Tibial nerve (tissue), 4 donors: ENCODE measurements around the gene CLDN19. TPM values are rescaled to one million over a fixed set of nuclear protein-coding genes. Genes with fewer than 3 reads are reported as not detected.

Experiments used
- DNase-seq, 2 donors: peaks; one replicate each; pipeline ENCODE4 v3.0.0-alpha.2; 2019; ENCODE audit warnings: low spot score in 2 of 2
- H3K27ac ChIP-seq, 4 donors: fragments of 200-600 bp; sonication (generic) in 3 of 4; one replicate each; pipeline ENCODE4 v1.5.1; 2017 to 2019; ENCODE audit warnings: mild to moderate bottlenecking in 1 of 4
- H3K27me3 ChIP-seq, 2 donors: fragments of 200-600 bp; sonication (generic) in 1 of 2; one replicate each; pipeline versions ENCODE4 v1.5.1 to v1.6.0; 2017 to 2019
- H3K36me3 ChIP-seq, 3 donors: fragments of 200-600 bp; sonication (generic); one replicate each; pipeline ENCODE4 v1.5.1; 2018 to 2019
- H3K4me1 ChIP-seq, 4 donors: fragments of 200-600 bp; sonication (generic) in 3 of 4; one replicate each; pipeline ENCODE4 v1.5.1; 2017 to 2019
- H3K4me3 ChIP-seq, 4 donors: fragments of 200-600 bp; sonication (generic) in 3 of 4; one replicate each; pipeline ENCODE4 v1.5.1; 2017 to 2019; ENCODE audit warnings: mild to moderate bottlenecking in 1 of 4, moderate library complexity in 1 of 4
- H3K9me3 ChIP-seq, 4 donors: fragments of 200-600 bp; sonication (generic) in 3 of 4; one replicate each; pipeline ENCODE4 v1.5.1; 2017 to 2019
- CTCF ChIP-seq, 5 experiments: fragments of 200-600 bp in 3 of 5; fragments of 450-650 bp in 2 of 5; sonication (generic) in 3 of 5; IDR thresholded peaks; one replicate each; pipeline ENCODE4 v1.5.1; 2016 to 2019; ENCODE audit warnings: antibody characterized with exemption in 5 of 5, mild to moderate bottlenecking in 3 of 5, moderate library complexity in 2 of 5
- EP300 ChIP-seq, 2 donors: sonication (generic); formaldehyde crosslinking; IDR thresholded peaks; one replicate each; pipeline ENCODE4 v1.6.1; 2017; ENCODE audit warnings: antibody characterized with exemption in 2 of 2, mild to moderate bottlenecking in 1 of 2
- POLR2A ChIP-seq, 2 donors: fragments of 450-650 bp; IDR thresholded peaks; one replicate each; pipeline ENCODE4 v1.6.1; 2017; ENCODE audit warnings: antibody characterized with exemption in 2 of 2, mild to moderate bottlenecking in 2 of 2, moderate library complexity in 2 of 2
- WGBS, 2 donors: methylation state at CpG; one replicate each; pipeline ENCODE4 v1.1.5; 2018; 5-methylcytosine and 5-hydroxymethylcytosine counted together
- total RNA-seq, 4 donors: library from RNA; depleted of rRNA; stranded (reverse); fragments of >200 nt; gene quantifications; one replicate each; pipeline ENCODE4 v1.1.0, GENCODE V29; 2016

The CLDN19 gene
- total RNA-seq, 4 donors from 2014 or later = 136 to 259 (median 218) TPM

- WGBS, 2 donors = 86% methylated on average over 9 of the region's 9 CpGs
- DNase-seq = no peak
Measured at GRCh38 chr1:42744148-42744413, 4.0 kb upstream of the CLDN19 start.

DNA sequence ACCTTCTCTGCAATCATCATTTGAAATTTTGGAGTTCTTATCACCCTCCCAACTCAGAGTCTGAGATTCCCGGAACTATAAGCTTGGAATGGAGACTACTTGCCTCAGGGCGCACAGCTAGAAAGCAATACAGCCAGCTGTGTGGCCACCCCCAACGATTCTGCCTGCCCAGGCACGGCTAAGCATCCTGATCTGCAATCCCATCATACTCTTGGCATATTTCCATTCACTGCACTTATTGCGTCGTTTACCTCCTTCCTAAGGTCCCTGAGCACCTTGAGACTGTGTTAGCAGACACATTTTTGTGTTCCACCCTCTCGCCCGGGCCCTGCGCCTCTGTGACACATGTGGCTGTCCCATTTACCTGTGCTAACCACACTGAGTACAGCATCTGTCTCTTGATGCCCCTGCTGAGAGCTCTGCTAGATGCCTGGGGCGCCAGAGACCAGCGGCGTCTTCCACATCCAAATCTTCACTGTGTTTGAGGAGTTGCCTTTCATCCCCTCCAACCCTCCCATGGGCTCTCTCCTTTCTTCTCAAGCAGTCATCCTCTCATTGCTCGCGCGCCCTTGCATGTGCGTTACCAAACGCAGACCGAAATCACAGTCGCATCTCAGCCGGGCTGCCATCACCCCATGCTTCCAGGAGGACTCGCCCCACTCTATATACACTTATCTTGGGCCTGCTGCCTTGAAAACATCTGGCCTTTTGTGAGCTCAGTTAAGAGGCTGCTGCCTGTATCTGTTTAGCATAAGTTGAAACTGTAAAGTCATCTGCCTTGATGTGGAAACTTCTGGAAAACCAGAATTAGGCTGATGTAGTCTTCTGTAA is 3.5 kb upstream of the CLDN19 start:
- H3K36me3 ChIP-seq = peaks cover 0 to 31% (median 2%) of the 10 kb centered on the region in 3 donors
- WGBS, 2 donors = 68 to 79% methylated on average over 21 of the region's 21 CpGs
- no peak overlapping the region for H3K4me3 ChIP-seq
- H3K27ac ChIP-seq = peak overlapping the region in 2 of 4 donors; percentile 83 to 85
- TF ChIP-seq CTCF (IDR thresholded peaks at IDR 0.05) (no peak), POLR2A (IDR thresholded peaks at IDR 0.05) (no peak), EP300 (IDR thresholded peaks at IDR 0.05) (no peak)
- no peaks in the 10 kb centered on the region for H3K27me3 ChIP-seq
- H3K4me1 ChIP-seq = peaks cover 0 to 46% (median 8%) of the 10 kb centered on the region in 4 donors
- no peaks in the 10 kb centered on the region for H3K9me3 ChIP-seq
- DNase-seq = no peak

More at GRCh38 chr1:42744148-42744413, 4.0 kb upstream of the CLDN19 start:
- no peak for TF ChIP-seq CTCF (IDR thresholded peaks at IDR 0.05)
- H3K27me3 ChIP-seq = no peaks in the 10 kb centered on the region
- peaks cover 0 to 52% (median 8%) of the 10 kb centered on the region in 4 donors for H3K4me1 ChIP-seq
- H3K36me3 ChIP-seq = peaks cover 0 to 37% (median 2%) of the 10 kb centered on the region in 3 donors
- H3K9me3 ChIP-seq = no peaks in the 10 kb centered on the region
- peak overlapping the region in 2 of 4 donors; percentile 83 to 85 for H3K27ac ChIP-seq
- H3K4me3 ChIP-seq = no peak overlapping the region

DNA sequence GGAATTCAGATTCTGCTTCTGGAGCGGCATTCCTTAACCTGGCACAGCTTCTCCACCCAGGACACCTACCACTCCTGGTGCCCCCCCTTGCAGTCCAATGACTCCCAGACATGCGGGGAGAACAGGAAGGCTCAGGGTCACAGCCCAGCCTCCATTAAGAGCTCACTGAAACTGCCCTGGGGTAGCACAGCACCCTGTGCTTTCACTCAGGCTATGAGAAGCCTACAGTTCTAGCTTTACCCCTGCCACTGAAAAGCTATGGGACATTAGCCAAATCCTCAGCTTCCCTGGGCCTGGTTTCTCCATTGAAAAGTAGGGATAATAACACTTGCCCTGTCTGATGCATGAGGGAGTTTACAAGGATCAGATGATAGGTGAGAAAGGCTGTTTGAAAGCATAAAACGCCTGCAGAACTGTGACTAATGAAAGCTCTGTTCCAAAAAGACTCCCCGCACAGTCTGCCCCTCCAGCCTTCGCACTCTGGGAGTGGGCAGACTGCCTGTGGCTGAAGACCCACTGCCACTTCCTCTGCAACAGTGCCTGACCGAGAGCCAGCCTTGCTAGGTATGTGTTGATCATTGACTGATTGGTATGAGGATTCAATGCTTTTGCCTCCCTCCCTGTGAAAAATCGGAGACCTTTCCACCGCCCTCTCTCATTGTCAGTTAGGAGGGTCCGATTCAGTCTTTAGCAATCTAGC is 2.7 kb upstream of the CLDN19 start:
- peaks cover 0 to 24% (median 2%) of the 10 kb centered on the region in 3 donors for H3K36me3 ChIP-seq
- TF ChIP-seq POLR2A (IDR thresholded peaks at IDR 0.05) (no peak), EP300 (IDR thresholded peaks at IDR 0.05) (no peak), CTCF (IDR thresholded peaks at IDR 0.05) (no peak)
- H3K27me3 ChIP-seq = no peaks in the 10 kb centered on the region
- H3K4me3 ChIP-seq = no peak overlapping the region
- no peak for DNase-seq
- H3K9me3 ChIP-seq = no peaks in the 10 kb centered on the region
- H3K4me1 ChIP-seq = peaks cover 0 to 45% (median 8%) of the 10 kb centered on the region in 4 donors
- H3K27ac ChIP-seq = peak overlapping the region; percentile 21 to 85 (median 68)
- WGBS, 2 donors = 64% methylated on average over 9 of the region's 9 CpGs

DNA sequence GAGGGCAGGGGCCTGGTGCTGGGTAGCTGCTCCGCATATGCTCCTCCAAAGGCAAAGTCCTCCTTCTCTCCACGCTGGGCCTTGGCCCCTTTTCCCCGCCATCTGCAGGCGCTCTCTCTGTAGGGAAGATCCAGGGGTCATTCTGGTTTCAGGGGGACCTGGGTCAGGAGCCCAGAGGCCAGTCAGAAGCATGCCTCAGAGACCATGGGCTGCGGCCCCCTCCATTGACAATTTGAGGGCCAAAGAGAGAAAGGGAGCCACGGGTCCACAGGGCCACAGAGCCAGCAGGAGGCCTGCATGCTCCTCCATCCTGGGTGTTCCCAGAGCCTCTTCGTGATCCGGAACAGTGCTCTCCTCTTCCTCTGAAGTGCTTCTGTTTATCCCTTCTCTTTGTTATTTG is 2.1 kb upstream of the CLDN19 start:
- H3K36me3 ChIP-seq = peaks cover 0 to 17% (median 2%) of the 10 kb centered on the region in 3 donors
- no peak for TF ChIP-seq EP300 (IDR thresholded peaks at IDR 0.05)
- TF ChIP-seq CTCF (IDR thresholded peaks at IDR 0.05) = no peak
- no peaks in the 10 kb centered on the region for H3K27me3 ChIP-seq
- peaks cover 0 to 51% (median 8%) of the 10 kb centered on the region in 4 donors for H3K4me1 ChIP-seq
- peak overlapping the region; percentile 21 to 85 (median 68) for H3K27ac ChIP-seq
- DNase-seq = no peak
- 71 to 78% methylated on average over 8 of the region's 8 CpGs for WGBS, 2 donors
- H3K4me3 ChIP-seq = no peak overlapping the region
- H3K9me3 ChIP-seq = no peaks in the 10 kb centered on the region

DNA sequence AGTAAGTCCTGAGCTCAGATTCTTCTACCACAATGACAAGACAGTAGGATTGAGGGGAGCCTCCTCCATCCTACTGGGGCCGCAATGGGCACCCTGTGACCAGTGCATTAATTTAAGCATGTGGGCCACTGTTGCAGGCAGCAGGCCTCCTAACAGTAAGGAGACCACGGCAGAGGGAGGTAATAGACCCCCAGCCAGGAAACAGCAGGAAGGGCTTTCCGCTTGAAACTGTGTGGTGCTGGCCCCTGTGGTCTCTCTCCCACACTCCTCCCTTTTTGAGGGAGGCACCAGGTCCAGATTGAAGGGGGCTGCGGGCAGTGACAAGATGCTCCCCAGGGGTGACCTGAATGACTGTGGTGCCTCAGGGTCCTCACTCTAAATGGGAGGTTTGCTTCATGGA is 1.7 kb upstream of the CLDN19 start:
- H3K27me3 ChIP-seq = no peaks in the 10 kb centered on the region
- no peak for DNase-seq
- peaks cover 0 to 13% (median 2%) of the 10 kb centered on the region in 3 donors for H3K36me3 ChIP-seq
- peaks cover 0 to 52% (median 8%) of the 10 kb centered on the region in 4 donors for H3K4me1 ChIP-seq
- H3K4me3 ChIP-seq = no peak overlapping the region
- peak overlapping the region; percentile 21 to 85 (median 68) for H3K27ac ChIP-seq
- 59 to 74% methylated on average over 2 to 4 of the region's 4 CpGs for WGBS, 2 donors
- no peaks in the 10 kb centered on the region for H3K9me3 ChIP-seq
- no peak for TF ChIP-seq POLR2A (IDR thresholded peaks at IDR 0.05)
- no peak for TF ChIP-seq CTCF (IDR thresholded peaks at IDR 0.05)
- no peak for TF ChIP-seq EP300 (IDR thresholded peaks at IDR 0.05)
